ENCODE data around the gene MOSMO. TPM values are rescaled to one million over a fixed set of nuclear protein-coding genes. Genes with fewer than 3 reads are reported as not detected.
A peak's percentile ranks its signal among the peaks of the same experiment; 100 is the strongest.
"Not testable (repeated sequence)": the region's sequence is repeated elsewhere in the genome, so short reads cannot be mapped to it uniquely, and the experiment has no call there.

The MOSMO gene
- total RNA-seq, 2 donors from 2014 or later = 10.9 to 14.2 TPM

- not testable (repeated sequence) for H3K4me1 Mint-ChIP-seq; H3K4me3 Mint-ChIP-seq; H3K36me3 Mint-ChIP-seq (ENCODE audit: low read depth); H3K27ac Mint-ChIP-seq; H3K27me3 Mint-ChIP-seq; H3K9me3 Mint-ChIP-seq; ATAC-seq (replicated peaks)
Measured at GRCh38 chr16:22045888-22046287, 38.0 kb downstream of the MOSMO start.

GRCh38 chr16:22050963-22051362 is 43.1 kb downstream of the MOSMO start:
- H3K4me3 Mint-ChIP-seq = no peak overlapping the region
- peaks cover 15% of the 10 kb centered on the region for H3K4me1 Mint-ChIP-seq
- no peak overlapping the region for H3K27ac Mint-ChIP-seq
- H3K9me3 Mint-ChIP-seq = no peaks in the 10 kb centered on the region
- H3K36me3 Mint-ChIP-seq (ENCODE audit: low read depth) = no peaks in the 10 kb centered on the region
- no peaks in the 10 kb centered on the region for H3K27me3 Mint-ChIP-seq
- no peak for ATAC-seq (replicated peaks)

- Mint-ChIP-seq H3K9me3 (no peaks in the 10 kb centered on the region), H3K27me3 (no peaks in the 10 kb centered on the region), H3K36me3 (ENCODE audit: low read depth) (no peaks in the 10 kb centered on the region), H3K27ac (peak overlapping the region; percentile 41), H3K4me1 (peaks cover 15% of the 10 kb centered on the region), H3K4me3 (no peak overlapping the region)
- ATAC-seq (replicated peaks) = no peak
Measured at GRCh38 chr16:22052980-22053379, 45.1 kb downstream of the MOSMO start.

- H3K4me1 Mint-ChIP-seq = peaks cover 20% of the 10 kb centered on the region
- H3K27me3 Mint-ChIP-seq = no peaks in the 10 kb centered on the region
- ATAC-seq (replicated peaks) = peak; percentile 70
- H3K9me3 Mint-ChIP-seq = no peaks in the 10 kb centered on the region
- peak overlapping the region; percentile 89 for H3K27ac Mint-ChIP-seq
- H3K36me3 Mint-ChIP-seq (ENCODE audit: low read depth) = no peaks in the 10 kb centered on the region
- peak overlapping the region; percentile 57 for H3K4me3 Mint-ChIP-seq
Measured at GRCh38 chr16:22053921-22054341, 46.0 kb downstream of the MOSMO start.

- H3K4me3 Mint-ChIP-seq = peak overlapping the region; percentile 57
- H3K4me1 Mint-ChIP-seq = peaks cover 27% of the 10 kb centered on the region
- no peaks in the 10 kb centered on the region for H3K27me3 Mint-ChIP-seq
- peak overlapping the region; percentile 89 for H3K27ac Mint-ChIP-seq
- no peaks in the 10 kb centered on the region for H3K36me3 Mint-ChIP-seq (ENCODE audit: low read depth)
- peak; percentile 85 for ATAC-seq (replicated peaks)
- H3K9me3 Mint-ChIP-seq = no peaks in the 10 kb centered on the region
Measured at GRCh38 chr16:22054847-22055590, 47.1 kb downstream of the MOSMO start.

- Mint-ChIP-seq H3K27ac (peak overlapping the region; percentile 89), H3K36me3 (ENCODE audit: low read depth) (no peaks in the 10 kb centered on the region), H3K4me3 (peak overlapping the region; percentile 57), H3K27me3 (no peaks in the 10 kb centered on the region), H3K4me1 (peaks cover 27% of the 10 kb centered on the region), H3K9me3 (no peaks in the 10 kb centered on the region)
- peak; percentile 34 for ATAC-seq (replicated peaks)
Measured at GRCh38 chr16:22055881-22056280, 48.0 kb downstream of the MOSMO start.

GRCh38 chr16:22063888-22064467 is 56.1 kb downstream of the MOSMO start:
- Mint-ChIP-seq H3K4me3 (no peak overlapping the region), H3K27me3 (no peaks in the 10 kb centered on the region), H3K27ac (no peak overlapping the region), H3K9me3 (peaks cover 3% of the 10 kb centered on the region), H3K4me1 (peaks cover 11% of the 10 kb centered on the region), H3K36me3 (ENCODE audit: low read depth) (peaks cover 26% of the 10 kb centered on the region)
- no peak for ATAC-seq (replicated peaks)

- no peak overlapping the region for H3K27ac Mint-ChIP-seq
- H3K9me3 Mint-ChIP-seq = peaks cover 3% of the 10 kb centered on the region
- H3K4me1 Mint-ChIP-seq = peaks cover 5% of the 10 kb centered on the region
- H3K4me3 Mint-ChIP-seq = no peak overlapping the region
- no peak for ATAC-seq (replicated peaks)
- peaks cover 26% of the 10 kb centered on the region for H3K36me3 Mint-ChIP-seq (ENCODE audit: low read depth)
- no peaks in the 10 kb centered on the region for H3K27me3 Mint-ChIP-seq
Measured at GRCh38 chr16:22065252-22065651, 57.3 kb downstream of the MOSMO start.

GRCh38 chr16:22070361-22071330 is 62.7 kb downstream of the MOSMO start:
- Mint-ChIP-seq H3K9me3 (peaks cover 3% of the 10 kb centered on the region), H3K4me1 (no peaks in the 10 kb centered on the region), H3K4me3 (no peak overlapping the region), H3K27me3 (no peaks in the 10 kb centered on the region), H3K36me3 (ENCODE audit: low read depth) (peaks cover 17% of the 10 kb centered on the region), H3K27ac (no peak overlapping the region)
- ATAC-seq (replicated peaks) = no peak

GRCh38 chr16:22071331-22071910 is 63.5 kb downstream of the MOSMO start:
- Mint-ChIP-seq H3K27me3 (no peaks in the 10 kb centered on the region), H3K9me3 (peaks cover 3% of the 10 kb centered on the region), H3K4me3 (no peak overlapping the region), H3K36me3 (ENCODE audit: low read depth) (peaks cover 9% of the 10 kb centered on the region), H3K27ac (no peak overlapping the region), H3K4me1 (no peaks in the 10 kb centered on the region)
- ATAC-seq (replicated peaks) = no peak

- no peak for ATAC-seq (replicated peaks)
- H3K36me3 Mint-ChIP-seq (ENCODE audit: low read depth) = no peaks in the 10 kb centered on the region
- H3K4me1 Mint-ChIP-seq = no peaks in the 10 kb centered on the region
- H3K4me3 Mint-ChIP-seq = no peak overlapping the region
- H3K27ac Mint-ChIP-seq = peak overlapping the region; percentile 32
- no peaks in the 10 kb centered on the region for H3K27me3 Mint-ChIP-seq
- H3K9me3 Mint-ChIP-seq = no peaks in the 10 kb centered on the region
Measured at GRCh38 chr16:22073350-22073749, 65.4 kb downstream of the MOSMO start.

- peaks cover 7% of the 10 kb centered on the region for H3K36me3 Mint-ChIP-seq (ENCODE audit: low read depth)
- H3K9me3 Mint-ChIP-seq = no peaks in the 10 kb centered on the region
- H3K27ac Mint-ChIP-seq = no peak overlapping the region
- ATAC-seq (replicated peaks) = no peak
- no peak overlapping the region for H3K4me3 Mint-ChIP-seq
- no peaks in the 10 kb centered on the region for H3K4me1 Mint-ChIP-seq
- no peaks in the 10 kb centered on the region for H3K27me3 Mint-ChIP-seq
Measured at GRCh38 chr16:22075043-22075757, 67.3 kb downstream of the MOSMO start.

- ATAC-seq (replicated peaks) = no peak
- no peak overlapping the region for H3K27ac Mint-ChIP-seq
Measured at GRCh38 chr16:22075776-22076175, 67.9 kb downstream of the MOSMO start.

More at GRCh38 chr16:22075776-22076175, 67.9 kb downstream of the MOSMO start:
- H3K4me3 Mint-ChIP-seq = no peak overlapping the region
- H3K4me1 Mint-ChIP-seq = no peaks in the 10 kb centered on the region
- H3K9me3 Mint-ChIP-seq = no peaks in the 10 kb centered on the region
- no peaks in the 10 kb centered on the region for H3K27me3 Mint-ChIP-seq
- H3K36me3 Mint-ChIP-seq (ENCODE audit: low read depth) = peaks cover 12% of the 10 kb centered on the region
